Neutrophil (primary cell): ENCODE measurements around the gene BIK.

ENCODE experiments used
- H3K27ac ChIP-seq: fragments of 200-600 bp; sonication (generic); 2 replicates; pipeline ENCODE4 v1.5.1; 2016; ENCODE audit warnings: mild to moderate bottlenecking, moderate library complexity
- H3K27me3 ChIP-seq: fragments of 200-600 bp; sonication (generic); 2 replicates; pipeline ENCODE4 v1.6.0; 2016; ENCODE audit warnings: mild to moderate bottlenecking
- H3K36me3 ChIP-seq: fragments of 200-600 bp; sonication (generic); 2 replicates; pipeline ENCODE4 v1.5.1; 2017
- H3K4me1 ChIP-seq, 2 experiments: fragments of 200-600 bp in 1 of 2; sonication (generic) in 1 of 2; 1 replicate in 1 of 2; 2 replicates in 1 of 2; pipeline versions ENCODE4 v1.5.1 to v1.6.1; 2013 to 2016; ENCODE audit warnings: low read depth in 1 of 2, low read length in 1 of 2, mild to moderate bottlenecking in 1 of 2, moderate library complexity in 1 of 2; ENCODE audit not compliant: control insufficient read depth in 1 of 2, insufficient read depth in 1 of 2
- H3K4me3 ChIP-seq, 2 experiments: fragments of 200-600 bp in 1 of 2; sonication (generic) in 1 of 2; 1 replicate in 1 of 2; 2 replicates in 1 of 2; pipeline ENCODE4 v1.5.1; 2013 to 2016; ENCODE audit warnings: low read depth in 1 of 2, low read length in 1 of 2, mild to moderate bottlenecking in 1 of 2, moderate library complexity in 1 of 2
- H3K9me3 ChIP-seq: fragments of 200-600 bp; sonication (generic); 2 replicates; pipeline ENCODE4 v1.5.1; 2016
- CTCF ChIP-seq: fragments of 200-600 bp; sonication (generic); IDR thresholded peaks from 2 replicates; pipeline ENCODE4 v1.5.1; 2016; ENCODE audit warnings: antibody characterized with exemption

Gene BIK

GRCh38 chr22:43127166-43127908 lies 16.8 kb downstream of the BIK start:
- no peak for TF ChIP-seq CTCF
- no peaks in the 10 kb centered on the region for H3K27me3 ChIP-seq
- H3K4me3 ChIP-seq, result no peak overlapping the region
- no peaks in the 10 kb centered on the region for H3K9me3 ChIP-seq
- no peak overlapping the region for H3K27ac ChIP-seq
- H3K4me1 ChIP-seq, result peaks cover 14 to 26% of the 10 kb centered on the region in 2 experiments
- H3K36me3 ChIP-seq, result peaks cover 25% of the 10 kb centered on the region

GRCh38 chr22:43128116-43128515 lies 17.6 kb downstream of the BIK start:
- Histone ChIP-seq H3K27me3 (no peaks in the 10 kb centered on the region), H3K9me3 (no peaks in the 10 kb centered on the region), H3K4me3 (no peak overlapping the region), H3K27ac (no peak overlapping the region), H3K36me3 (peaks cover 31% of the 10 kb centered on the region), H3K4me1 (peaks cover 12 to 21% of the 10 kb centered on the region in 2 experiments)
- no peak for TF ChIP-seq CTCF

- H3K4me3 ChIP-seq, result no peak overlapping the region
- no peaks in the 10 kb centered on the region for H3K9me3 ChIP-seq
- H3K4me1 ChIP-seq, result peaks cover 12 to 21% of the 10 kb centered on the region in 2 experiments
- H3K36me3 ChIP-seq, result peaks cover 31% of the 10 kb centered on the region
- no peak overlapping the region for H3K27ac ChIP-seq
- no peaks in the 10 kb centered on the region for H3K27me3 ChIP-seq
- TF ChIP-seq CTCF, result no peak
These were observed 18.4 kb downstream of the BIK start for GRCh38 chr22:43128928-43129424.

GRCh38 chr22:43129426-43130425 lies 19.2 kb downstream of the BIK start:
- no peak for TF ChIP-seq CTCF
- Histone ChIP-seq H3K27me3 (no peaks in the 10 kb centered on the region), H3K27ac (no peak overlapping the region)

GRCh38 chr22:43131773-43132501 lies 21.4 kb downstream of the BIK start:
- H3K4me1 ChIP-seq, result peaks cover 23 to 33% of the 10 kb centered on the region in 2 experiments
- H3K9me3 ChIP-seq, result no peaks in the 10 kb centered on the region
- no peaks in the 10 kb centered on the region for H3K27me3 ChIP-seq
- no peak for TF ChIP-seq CTCF
- no peak overlapping the region for H3K4me3 ChIP-seq
- H3K27ac ChIP-seq, result no peak overlapping the region
- peaks cover 25% of the 10 kb centered on the region for H3K36me3 ChIP-seq

More at GRCh38 chr22:43129426-43130425, 19.2 kb downstream of the BIK start:
- H3K4me3 ChIP-seq, result no peak overlapping the region
- no peaks in the 10 kb centered on the region for H3K9me3 ChIP-seq
- peaks cover 12 to 21% of the 10 kb centered on the region in 2 experiments for H3K4me1 ChIP-seq
- H3K36me3 ChIP-seq, result peaks cover 25% of the 10 kb centered on the region
